ENCODE results near the gene TTC28.
A peak's percentile ranks its signal among the peaks of the same experiment; 100 is the strongest.

TTC28 gene

GRCh38 chr22:27937453-27937852 lies 742.2 kb downstream of the TTC28 start:
- in situ Hi-C loops (cut with HindIII; ENCODE audit: low pct_unique_long_range_greater_than_20kb, low sequenced_read_pairs), result no loop called here
- TF ChIP-seq JUND (IDR thresholded peaks at IDR 0.05; ENCODE audit: low read depth), result no peak
- no peak for DNase-seq (ENCODE audit: low read depth in 1 of 2, low spot score in 1 of 2)

DNA sequence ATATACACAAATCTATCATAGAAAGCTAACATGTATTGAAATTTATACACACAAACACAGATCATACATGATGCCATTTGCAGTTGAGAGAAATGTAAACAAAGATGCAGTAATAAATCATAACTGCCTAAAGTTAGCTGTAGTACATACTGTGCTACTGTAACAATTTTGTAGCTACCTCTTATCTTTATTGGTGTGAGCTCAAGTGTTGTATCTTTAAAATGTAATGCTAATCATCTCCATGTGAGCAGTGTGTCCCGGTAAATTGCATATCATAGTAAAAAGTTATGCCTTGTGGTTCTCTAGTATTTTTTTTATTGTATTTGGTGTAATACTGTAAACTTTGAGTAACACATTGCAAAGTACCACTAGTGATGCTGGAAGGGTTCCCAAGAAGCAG lies 743.7 kb downstream of the TTC28 start:
- DNase-seq (ENCODE audit: low read depth in 1 of 2, low spot score in 1 of 2), result no peak
- in situ Hi-C loops (cut with HindIII; ENCODE audit: low pct_unique_long_range_greater_than_20kb, low sequenced_read_pairs), result no loop called here
- no peak for TF ChIP-seq JUND (IDR thresholded peaks at IDR 0.05; ENCODE audit: low read depth)

DNA sequence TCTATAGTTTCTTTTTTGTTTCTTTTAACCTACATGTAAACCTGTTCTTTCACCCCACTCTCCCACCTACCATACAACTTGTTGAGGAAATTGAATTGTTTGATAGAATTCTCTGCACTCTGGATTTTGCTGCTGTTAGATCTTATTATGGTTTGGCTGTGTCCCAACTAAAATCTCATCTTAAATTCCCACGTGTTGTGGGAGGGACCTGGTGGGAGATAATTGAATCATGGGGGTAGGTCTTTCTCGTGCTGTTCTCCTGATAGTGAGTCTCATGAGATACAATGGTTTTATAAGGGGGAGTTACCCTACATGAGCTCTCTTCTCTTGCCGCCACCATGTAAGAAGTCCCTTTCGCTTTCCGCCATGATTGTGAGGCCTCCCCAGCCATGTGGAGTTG lies 745.6 kb downstream of the TTC28 start:
- in situ Hi-C loops (cut with HindIII; ENCODE audit: low pct_unique_long_range_greater_than_20kb, low sequenced_read_pairs), result no loop called here
- TF ChIP-seq JUND (IDR thresholded peaks at IDR 0.05; ENCODE audit: low read depth), result no peak
- no peak for DNase-seq (ENCODE audit: low read depth in 1 of 2, low spot score in 1 of 2)

DNA sequence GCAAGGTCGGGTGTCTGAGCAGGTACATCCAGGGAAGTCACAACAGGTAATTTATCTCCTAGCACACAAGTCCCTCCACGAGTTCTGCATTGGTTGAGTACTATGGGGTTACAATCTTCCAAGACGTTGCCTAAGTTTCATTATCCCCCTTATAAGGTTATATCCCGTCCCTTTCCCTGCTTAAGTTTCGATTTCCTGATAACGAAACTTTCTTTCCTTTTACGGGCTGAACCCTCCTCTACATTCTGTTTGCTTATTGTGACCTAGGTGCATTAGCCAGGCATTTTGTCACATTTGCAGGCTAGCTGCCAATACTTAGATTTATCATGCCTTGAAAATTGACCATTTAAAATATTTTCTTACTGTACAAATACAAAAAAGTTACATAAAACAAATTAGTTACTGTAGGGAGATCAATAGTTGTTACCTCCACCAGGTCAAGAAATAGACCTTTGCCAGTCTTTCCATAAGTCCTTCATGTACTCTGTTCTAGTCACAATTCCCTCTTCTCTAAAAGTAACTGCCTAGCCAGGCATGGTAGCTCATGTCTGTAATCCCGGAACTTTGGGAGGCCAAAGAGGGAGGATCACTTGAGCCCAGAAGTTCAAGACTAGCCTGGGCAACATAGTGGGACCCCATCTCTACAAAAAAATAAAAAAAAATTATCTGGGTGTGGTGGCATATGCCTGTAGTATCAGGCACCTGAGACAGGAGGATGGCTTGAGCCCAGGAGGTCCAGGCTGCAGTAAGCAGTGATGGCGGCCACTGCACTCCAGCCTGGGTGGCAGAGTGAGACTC lies 746.3 kb downstream of the TTC28 start:
- peak in 1 of 2 experiments; percentile 10 for DNase-seq (ENCODE audit: low read depth in 1 of 2, low spot score in 1 of 2)
- in situ Hi-C loops (cut with HindIII; ENCODE audit: low pct_unique_long_range_greater_than_20kb, low sequenced_read_pairs), result no loop called here
- no peak for TF ChIP-seq JUND (IDR thresholded peaks at IDR 0.05; ENCODE audit: low read depth)

DNA sequence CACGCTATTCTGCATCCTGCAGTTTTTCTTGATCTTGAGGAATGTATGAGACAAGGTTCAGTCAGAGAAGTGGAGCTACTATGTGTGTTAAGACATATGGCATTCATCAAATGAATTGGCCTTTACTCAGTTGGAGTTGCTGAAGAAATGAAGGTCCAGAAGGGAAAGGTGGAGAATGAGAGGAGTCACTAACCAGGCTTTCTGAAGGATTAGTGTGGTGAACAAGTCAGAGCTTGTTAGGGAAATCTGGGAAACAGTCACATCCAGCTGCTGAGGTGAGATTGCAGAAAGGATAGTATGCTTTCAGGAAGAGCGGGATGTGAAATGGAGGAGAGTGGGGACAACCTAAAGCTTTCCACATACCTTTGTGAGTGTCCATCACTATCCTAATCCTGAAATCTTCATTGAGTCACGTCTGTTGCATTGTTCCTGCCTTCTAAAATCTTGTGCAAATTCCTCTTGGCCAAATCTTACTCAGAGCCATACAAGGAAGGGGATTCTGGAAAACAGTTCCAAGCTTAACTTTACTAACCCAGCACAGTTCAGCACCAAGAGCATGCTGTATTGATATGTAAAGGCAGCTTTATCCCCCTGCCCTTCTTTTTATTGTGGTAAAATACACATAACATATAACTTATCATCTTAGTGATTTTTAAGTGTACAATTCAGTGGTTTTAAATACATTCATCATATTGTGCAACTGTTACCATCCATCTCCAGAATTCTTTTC lies 749.1 kb downstream of the TTC28 start:
- in situ Hi-C loops (cut with HindIII; ENCODE audit: low pct_unique_long_range_greater_than_20kb, low sequenced_read_pairs), result no loop called here
- TF ChIP-seq JUND (IDR thresholded peaks at IDR 0.05; ENCODE audit: low read depth), result no peak
- peak in 1 of 2 experiments; percentile 1 for DNase-seq (ENCODE audit: low read depth in 1 of 2, low spot score in 1 of 2)
